Measurements from ENCODE around the gene NIT1. TPM values are rescaled to one million over a fixed set of nuclear protein-coding genes. Genes with fewer than 3 reads are reported as not detected.

Gene NIT1
- total and polyA plus RNA-seq, 9 of the 15 experiments (the other 6 are each of a cell fraction or from before 2014, with no cell fraction given): 18.4 to 76.0 (median 33.7) TPM

DNA sequence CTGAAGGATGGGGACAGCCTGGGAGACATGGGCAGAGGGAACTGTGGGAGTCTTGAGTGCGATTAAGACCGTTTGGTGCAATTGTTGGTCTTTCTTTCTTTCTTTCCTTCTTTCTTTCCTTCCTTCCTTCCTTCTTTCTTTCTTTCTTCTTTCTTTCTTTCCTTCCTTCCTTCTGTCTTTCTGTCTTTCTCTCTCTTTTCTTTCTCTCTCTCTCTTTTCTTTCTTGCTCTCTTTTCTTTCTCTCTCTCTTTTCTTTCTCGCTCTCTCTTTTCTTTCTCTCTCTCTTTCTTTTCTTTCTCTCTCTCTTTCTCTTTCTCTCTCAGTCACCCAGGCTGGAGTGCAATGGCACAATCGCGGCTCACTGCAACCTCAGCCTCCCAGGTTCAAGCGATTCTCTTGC lies 22.7 kb upstream of the NIT1 start:
- intact Hi-C loops (cut with micrococcal nuclease) (loop anchor here (5.0 kb wide), 1 partner anchor 258 kb away; no protein-coding TSS in a partner anchor), in situ Hi-C loops (cut with MboI) (loop anchor here (10.0 to 25.0 kb wide), 2 partner anchors 100 to 258 kb away; no protein-coding TSS in a partner anchor)
- no peak overlapping the region for H3K4me3 ChIP-seq
- no peaks in the 10 kb centered on the region for H3K9me1 ChIP-seq (ENCODE audit: control insufficient read depth, insufficient read depth, low read length)
- BruUV-seq (replicated peaks): no TSS peak
- H3K79me2 ChIP-seq (ENCODE audit: control insufficient read depth, insufficient read depth, low read length): no peaks in the 10 kb centered on the region
- no peaks in the 10 kb centered on the region for H4K20me1 ChIP-seq (replicated peaks; ENCODE audit: control insufficient read depth, insufficient read depth, low read length)
- no peak for ATAC-seq
- peaks cover 4% of the 10 kb centered on the region; the same call in 1 of the 2 replicates for H3K9me3 ChIP-seq (replicated peaks; ENCODE audit: control insufficient read depth, insufficient read depth, low read depth, low read length)
- no peak overlapping the region for H3K4me2 ChIP-seq (ENCODE audit: insufficient read depth, low read length)
- H2AFZ ChIP-seq (ENCODE audit: low read depth, low read length): no peak overlapping the region
- peaks cover 0 to 7% of the 10 kb centered on the region in 2 experiments; a peak in 1 of 5 replicates for H3K4me1 ChIP-seq (replicated peaks in 1 of 2; ENCODE audit: control insufficient read depth in 2 of 2, insufficient read depth in 2 of 2, low read length in 2 of 2)
- no peak overlapping the region for H3K9ac ChIP-seq (ENCODE audit: insufficient read depth in 1 of 2, low read depth in 2 of 2, low read length in 2 of 2)
- H3K36me3 ChIP-seq (ENCODE audit: control insufficient read depth, insufficient read depth, low read length): peaks cover 15% of the 10 kb centered on the region; the same call in 2 of the 3 replicates
- TF ChIP-seq, protein P1, sequence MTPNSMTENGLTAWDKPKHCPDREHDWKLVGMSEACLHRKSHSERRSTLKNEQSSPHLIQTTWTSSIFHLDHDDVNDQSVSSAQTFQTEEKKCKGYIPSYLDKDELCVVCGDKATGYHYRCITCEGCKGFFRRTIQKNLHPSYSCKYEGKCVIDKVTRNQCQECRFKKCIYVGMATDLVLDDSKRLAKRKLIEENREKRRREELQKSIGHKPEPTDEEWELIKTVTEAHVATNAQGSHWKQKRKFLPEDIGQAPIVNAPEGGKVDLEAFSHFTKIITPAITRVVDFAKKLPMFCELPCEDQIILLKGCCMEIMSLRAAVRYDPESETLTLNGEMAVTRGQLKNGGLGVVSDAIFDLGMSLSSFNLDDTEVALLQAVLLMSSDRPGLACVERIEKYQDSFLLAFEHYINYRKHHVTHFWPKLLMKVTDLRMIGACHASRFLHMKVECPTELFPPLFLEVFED (CRISPR knock-in tag; conservative IDR thresholded peaks at IDR 0.05): peak; percentile 61; the same call in 1 of the 2 replicates
- TF ChIP-seq HSF4 (CRISPR knock-in tag; IDR thresholded peaks at IDR 0.05; ENCODE audit: borderline replicate concordance) (no peak), RCOR1 (IDR thresholded peaks at IDR 0.05; ENCODE audit: borderline replicate concordance in 1 of 2, low read depth in 2 of 2, low read length in 2 of 2) (no peak), NFIC (IDR thresholded peaks at IDR 0.05) (0 out of 2 replicates have a peak, but pooled peaks have one; percentile 2)
- TF ChIP-seq, protein P2, sequence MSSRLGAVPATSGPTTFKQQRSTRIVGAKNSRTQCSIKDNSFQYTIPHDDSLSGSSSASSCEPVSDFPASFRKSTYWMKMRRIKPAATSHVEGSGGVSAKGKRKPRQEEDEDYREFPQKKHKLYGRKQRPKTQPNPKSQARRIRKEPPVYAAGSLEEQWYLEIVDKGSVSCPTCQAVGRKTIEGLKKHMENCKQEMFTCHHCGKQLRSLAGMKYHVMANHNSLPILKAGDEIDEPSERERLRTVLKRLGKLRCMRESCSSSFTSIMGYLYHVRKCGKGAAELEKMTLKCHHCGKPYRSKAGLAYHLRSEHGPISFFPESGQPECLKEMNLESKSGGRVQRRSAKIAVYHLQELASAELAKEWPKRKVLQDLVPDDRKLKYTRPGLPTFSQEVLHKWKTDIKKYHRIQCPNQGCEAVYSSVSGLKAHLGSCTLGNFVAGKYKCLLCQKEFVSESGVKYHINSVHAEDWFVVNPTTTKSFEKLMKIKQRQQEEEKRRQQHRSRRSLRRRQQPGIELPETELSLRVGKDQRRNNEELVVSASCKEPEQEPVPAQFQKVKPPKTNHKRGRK (tag; IDR thresholded peaks at IDR 0.05): peak; percentile 89
- TF ChIP-seq, protein P3, sequence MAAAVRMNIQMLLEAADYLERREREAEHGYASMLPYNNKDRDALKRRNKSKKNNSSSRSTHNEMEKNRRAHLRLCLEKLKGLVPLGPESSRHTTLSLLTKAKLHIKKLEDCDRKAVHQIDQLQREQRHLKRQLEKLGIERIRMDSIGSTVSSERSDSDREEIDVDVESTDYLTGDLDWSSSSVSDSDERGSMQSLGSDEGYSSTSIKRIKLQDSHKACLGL (CRISPR knock-in tag; IDR thresholded peaks at IDR 0.05; ENCODE audit: borderline replicate concordance, poor library complexity, severe bottlenecking): no peak
- POLR2A ChIA-PET: interaction anchor here (0.9 kb wide), 1 partner anchor 10 kb away, joined by 3 read pairs; no protein-coding TSS in a partner anchor
- no peak overlapping the region for H3K27ac ChIP-seq (ENCODE audit: extremely low read depth, low read depth, low read length)
- FAIRE-seq: no peak
- DNase-seq (ENCODE audit: extremely low read depth in 1 of 4, low spot score in 3 of 4): no peak
- H3K27me3 ChIP-seq (ENCODE audit: control insufficient read depth in 2 of 2, insufficient read depth in 2 of 2, low read length in 2 of 2): no peaks in the 10 kb centered on the region
- WGBS (ENCODE audit: insufficient coverage, low coverage, missing lambda C conversion rate): 7% methylated on average over 5 of the region's 6 CpGs
- CTCF ChIA-PET (ENCODE audit: low intra/inter-chr PET ratio): no interaction called here

Measured in K562 (cell line).